ENCODE data around the gene SNX2.

DNA sequence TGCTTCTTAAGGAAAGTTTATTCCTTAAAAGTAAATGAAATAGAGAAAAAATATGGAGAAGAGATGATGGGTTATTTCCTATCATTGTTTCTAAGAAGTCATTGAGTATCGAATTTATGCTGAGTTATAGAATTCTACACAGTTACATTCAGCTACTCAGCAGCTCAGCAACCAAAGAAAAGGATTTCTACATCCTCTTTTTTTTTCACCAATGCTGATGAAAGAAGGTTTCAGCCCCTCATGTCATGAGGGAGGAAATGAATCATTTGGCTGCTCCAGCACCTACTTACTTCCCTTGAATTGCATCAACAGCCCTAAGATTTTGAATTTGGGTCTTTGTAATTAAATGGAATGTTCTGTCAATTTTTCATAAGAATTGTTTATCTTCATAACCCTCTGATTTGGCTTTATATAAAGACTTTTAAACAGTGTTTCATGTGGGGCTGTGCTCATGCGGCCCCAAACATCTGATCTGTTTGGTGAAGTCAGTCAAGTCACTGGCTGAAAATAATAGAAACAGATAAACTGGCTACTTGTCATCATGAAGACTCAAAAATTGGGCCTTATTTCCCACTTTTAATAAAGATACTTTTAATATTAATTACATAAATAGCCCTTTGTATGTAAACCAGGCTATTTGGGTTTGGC lies 18.5 kb upstream of the SNX2 start:
- TF ChIP-seq POLR2A (IDR thresholded peaks at IDR 0.05): no peak
- TF ChIP-seq, protein P1, sequence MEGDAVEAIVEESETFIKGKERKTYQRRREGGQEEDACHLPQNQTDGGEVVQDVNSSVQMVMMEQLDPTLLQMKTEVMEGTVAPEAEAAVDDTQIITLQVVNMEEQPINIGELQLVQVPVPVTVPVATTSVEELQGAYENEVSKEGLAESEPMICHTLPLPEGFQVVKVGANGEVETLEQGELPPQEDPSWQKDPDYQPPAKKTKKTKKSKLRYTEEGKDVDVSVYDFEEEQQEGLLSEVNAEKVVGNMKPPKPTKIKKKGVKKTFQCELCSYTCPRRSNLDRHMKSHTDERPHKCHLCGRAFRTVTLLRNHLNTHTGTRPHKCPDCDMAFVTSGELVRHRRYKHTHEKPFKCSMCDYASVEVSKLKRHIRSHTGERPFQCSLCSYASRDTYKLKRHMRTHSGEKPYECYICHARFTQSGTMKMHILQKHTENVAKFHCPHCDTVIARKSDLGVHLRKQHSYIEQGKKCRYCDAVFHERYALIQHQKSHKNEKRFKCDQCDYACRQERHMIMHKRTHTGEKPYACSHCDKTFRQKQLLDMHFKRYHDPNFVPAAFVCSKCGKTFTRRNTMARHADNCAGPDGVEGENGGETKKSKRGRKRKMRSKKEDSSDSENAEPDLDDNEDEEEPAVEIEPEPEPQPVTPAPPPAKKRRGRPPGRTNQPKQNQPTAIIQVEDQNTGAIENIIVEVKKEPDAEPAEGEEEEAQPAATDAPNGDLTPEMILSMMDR (IDR thresholded peaks at IDR 0.05): no peak
